ENCODE measurements around the gene MAN2C1.

MAN2C1 gene

DNA sequence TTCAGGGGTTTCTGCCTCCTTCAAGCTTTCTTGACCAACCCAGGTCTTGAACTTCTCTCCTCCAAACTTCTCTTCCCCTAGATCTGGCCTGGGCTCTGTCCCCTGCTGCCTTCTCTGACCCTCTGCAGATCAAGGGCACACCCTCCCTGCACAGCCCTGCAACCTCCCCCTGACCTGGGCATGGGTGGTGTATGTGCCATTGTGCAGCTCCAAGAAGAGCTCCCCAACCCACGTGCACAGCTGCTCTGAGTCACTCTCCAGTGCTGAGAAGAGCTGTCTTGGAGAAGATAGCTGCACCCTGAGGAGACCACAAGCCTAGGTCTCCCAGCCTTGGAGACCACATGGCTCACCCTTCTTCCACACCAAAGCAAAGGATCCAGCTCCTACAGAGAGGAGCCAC lies 8.0 kb downstream of the MAN2C1 start:
- H3K4me3 ChIP-seq (ENCODE audit: insufficient read depth, low read length, poor library complexity, severe bottlenecking): no peak overlapping the region
- no peaks in the 10 kb centered on the region for H3K9me2 ChIP-seq (replicated peaks; ENCODE audit: insufficient read depth, low read length)
- H3F3A ChIP-seq (ENCODE audit: insufficient read depth): no peaks in the 10 kb centered on the region
- H3K4me2 ChIP-seq (ENCODE audit: low read depth, low read length, poor library complexity, severe bottlenecking): no peak overlapping the region
- no peaks in the 10 kb centered on the region for H3K27me3 ChIP-seq (ENCODE audit: low read length)
- TF ChIP-seq, protein P1, sequence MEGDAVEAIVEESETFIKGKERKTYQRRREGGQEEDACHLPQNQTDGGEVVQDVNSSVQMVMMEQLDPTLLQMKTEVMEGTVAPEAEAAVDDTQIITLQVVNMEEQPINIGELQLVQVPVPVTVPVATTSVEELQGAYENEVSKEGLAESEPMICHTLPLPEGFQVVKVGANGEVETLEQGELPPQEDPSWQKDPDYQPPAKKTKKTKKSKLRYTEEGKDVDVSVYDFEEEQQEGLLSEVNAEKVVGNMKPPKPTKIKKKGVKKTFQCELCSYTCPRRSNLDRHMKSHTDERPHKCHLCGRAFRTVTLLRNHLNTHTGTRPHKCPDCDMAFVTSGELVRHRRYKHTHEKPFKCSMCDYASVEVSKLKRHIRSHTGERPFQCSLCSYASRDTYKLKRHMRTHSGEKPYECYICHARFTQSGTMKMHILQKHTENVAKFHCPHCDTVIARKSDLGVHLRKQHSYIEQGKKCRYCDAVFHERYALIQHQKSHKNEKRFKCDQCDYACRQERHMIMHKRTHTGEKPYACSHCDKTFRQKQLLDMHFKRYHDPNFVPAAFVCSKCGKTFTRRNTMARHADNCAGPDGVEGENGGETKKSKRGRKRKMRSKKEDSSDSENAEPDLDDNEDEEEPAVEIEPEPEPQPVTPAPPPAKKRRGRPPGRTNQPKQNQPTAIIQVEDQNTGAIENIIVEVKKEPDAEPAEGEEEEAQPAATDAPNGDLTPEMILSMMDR (IDR thresholded peaks at IDR 0.05; ENCODE audit: insufficient read depth, low read length, poor library complexity, severe bottlenecking): no peak
- no peak overlapping the region for H3K27ac ChIP-seq (ENCODE audit: low read depth, low read length)
- no peaks in the 10 kb centered on the region for H3K79me2 ChIP-seq (ENCODE audit: insufficient read depth, low read length)
- no peaks in the 10 kb centered on the region for H4K20me1 ChIP-seq (ENCODE audit: low read depth, low read length)
- H2AFZ ChIP-seq (ENCODE audit: low read depth, low read length, severe bottlenecking): no peak overlapping the region
- H3K9ac ChIP-seq (ENCODE audit: low read length): no peak overlapping the region
- no peaks in the 10 kb centered on the region for H3K9me3 ChIP-seq (ENCODE audit: insufficient read depth, low read length)
- H3K36me3 ChIP-seq (ENCODE audit: low read length): no peaks in the 10 kb centered on the region

- no peak overlapping the region for H3K4me3 ChIP-seq (ENCODE audit: insufficient read depth, low read length, poor library complexity, severe bottlenecking)
- no peak overlapping the region for H3K4me2 ChIP-seq (ENCODE audit: low read depth, low read length, poor library complexity, severe bottlenecking)
- H3K9ac ChIP-seq (ENCODE audit: low read length): no peak overlapping the region
- no peak overlapping the region for H3K27ac ChIP-seq (ENCODE audit: low read depth, low read length)
- TF ChIP-seq, protein P1 (IDR thresholded peaks at IDR 0.05; ENCODE audit: insufficient read depth, low read length, poor library complexity, severe bottlenecking): no peak
- TF ChIP-seq EZH2phosphoT487 (conservative IDR thresholded peaks at IDR 0.05; ENCODE audit: low read length): no peak
- no peak overlapping the region for H2AFZ ChIP-seq (ENCODE audit: low read depth, low read length, severe bottlenecking)
- H4K20me1 ChIP-seq (ENCODE audit: low read depth, low read length): no peaks in the 10 kb centered on the region
- H3K9me2 ChIP-seq (replicated peaks; ENCODE audit: insufficient read depth, low read length): no peaks in the 10 kb centered on the region
- no peaks in the 10 kb centered on the region for H3K36me3 ChIP-seq (ENCODE audit: low read length)
- no peaks in the 10 kb centered on the region for H3K27me3 ChIP-seq (ENCODE audit: low read length)
- H3K9me3 ChIP-seq (ENCODE audit: insufficient read depth, low read length): no peaks in the 10 kb centered on the region
- H3F3A ChIP-seq (ENCODE audit: insufficient read depth): no peaks in the 10 kb centered on the region
- no peaks in the 10 kb centered on the region for H3K79me2 ChIP-seq (ENCODE audit: insufficient read depth, low read length)
Measured at GRCh38 chr15:75359537-75360250, 8.7 kb downstream of the MAN2C1 start.

DNA sequence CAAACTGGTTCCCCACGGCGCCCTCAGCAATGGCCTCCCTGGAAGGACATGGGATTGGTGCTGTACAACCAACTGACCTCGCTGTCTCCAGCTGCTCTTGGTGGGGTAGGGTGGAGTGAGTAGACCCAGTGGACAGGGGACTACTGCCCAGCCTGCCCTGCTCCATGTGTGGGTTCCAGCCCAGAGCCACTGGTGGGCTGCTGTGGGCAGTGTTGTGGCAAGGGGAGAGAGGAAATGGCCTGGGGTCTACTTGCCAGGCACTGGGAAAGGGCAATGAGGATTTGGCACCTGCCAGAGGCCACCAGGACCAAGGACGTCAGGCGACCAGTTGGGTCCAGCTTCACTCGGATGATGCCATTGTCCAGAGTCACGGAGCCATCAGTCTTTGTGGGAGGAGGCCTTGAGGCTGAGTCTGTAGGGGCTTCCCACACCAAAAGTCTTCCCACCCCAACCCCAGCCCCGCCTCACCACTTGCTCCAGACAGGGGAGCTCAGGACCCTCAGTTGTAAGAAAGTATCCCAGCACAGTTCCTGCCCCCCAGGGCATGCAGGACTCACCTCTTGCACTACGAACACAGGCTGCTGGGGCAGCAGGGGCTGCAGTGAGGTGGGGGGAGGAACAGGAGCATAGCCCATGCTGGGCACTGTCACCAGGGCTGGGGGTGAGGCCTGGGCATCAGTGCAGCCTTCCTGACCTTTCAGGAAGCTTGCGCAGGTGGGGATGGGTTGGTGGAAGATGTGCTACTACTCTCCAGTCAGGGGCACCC lies 9.5 kb downstream of the MAN2C1 start:
- Histone ChIP-seq H3K27me3 (ENCODE audit: low read length) (no peaks in the 10 kb centered on the region), H3K79me2 (ENCODE audit: insufficient read depth, low read length) (no peaks in the 10 kb centered on the region), H3K4me3 (ENCODE audit: insufficient read depth, low read length, poor library complexity, severe bottlenecking) (no peak overlapping the region), H2AFZ (ENCODE audit: low read depth, low read length, severe bottlenecking) (no peak overlapping the region), H3K27ac (ENCODE audit: low read depth, low read length) (no peak overlapping the region), H3K9me2 (replicated peaks; ENCODE audit: insufficient read depth, low read length) (no peaks in the 10 kb centered on the region), H3K9ac (ENCODE audit: low read length) (no peak overlapping the region), H3F3A (ENCODE audit: insufficient read depth) (no peaks in the 10 kb centered on the region), H4K20me1 (ENCODE audit: low read depth, low read length) (no peaks in the 10 kb centered on the region), H3K36me3 (ENCODE audit: low read length) (no peaks in the 10 kb centered on the region), H3K4me2 (ENCODE audit: low read depth, low read length, poor library complexity, severe bottlenecking) (no peak overlapping the region), H3K9me3 (ENCODE audit: insufficient read depth, low read length) (no peaks in the 10 kb centered on the region)
- TF ChIP-seq EZH2phosphoT487 (conservative IDR thresholded peaks at IDR 0.05; ENCODE audit: low read length): no peak
- TF ChIP-seq, protein P1 (IDR thresholded peaks at IDR 0.05; ENCODE audit: insufficient read depth, low read length, poor library complexity, severe bottlenecking): no peak
